Measurements from ENCODE around the gene ZNF775.
"Not testable (repeated sequence)": the region's sequence is repeated elsewhere in the genome, so short reads cannot be mapped to it uniquely, and the experiment has no call there.

The ZNF775 gene

DNA sequence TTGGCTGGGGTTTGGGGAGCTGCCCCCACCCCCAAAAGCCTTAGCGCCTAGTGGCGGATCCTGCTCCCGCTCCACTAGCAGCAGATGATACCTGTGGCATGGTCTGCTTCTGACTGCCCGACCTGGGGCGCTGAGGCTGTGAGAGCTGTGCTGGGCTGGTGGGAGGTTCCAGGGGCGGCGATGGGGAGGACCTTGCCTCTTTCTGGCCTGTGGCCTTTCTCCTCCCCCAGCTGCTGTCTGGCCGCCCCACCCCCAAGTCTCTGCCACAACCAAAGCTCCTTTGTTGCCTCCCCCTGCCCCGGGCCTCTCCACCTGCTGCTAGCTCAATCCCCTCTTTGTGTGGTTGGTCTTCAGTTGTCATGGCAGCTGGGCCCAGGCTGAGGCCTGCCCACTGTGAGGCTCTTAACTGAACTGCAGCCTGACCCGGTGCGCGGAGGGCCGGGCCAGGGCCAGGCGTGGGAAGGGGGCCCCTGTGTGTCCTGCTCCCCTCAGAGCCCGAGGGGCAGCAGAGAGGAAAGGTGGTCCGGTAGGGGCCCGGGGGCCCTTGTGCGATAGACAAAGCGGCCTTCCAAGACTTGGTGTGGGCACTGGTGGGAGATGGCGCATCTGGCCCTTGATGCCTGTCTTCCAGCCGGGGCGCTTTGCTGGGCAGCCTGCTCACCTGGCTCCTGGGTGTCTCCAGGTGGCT, 4.7 kb downstream of the ZNF775 start:
- DNase-seq = peak; percentile 59

DNA sequence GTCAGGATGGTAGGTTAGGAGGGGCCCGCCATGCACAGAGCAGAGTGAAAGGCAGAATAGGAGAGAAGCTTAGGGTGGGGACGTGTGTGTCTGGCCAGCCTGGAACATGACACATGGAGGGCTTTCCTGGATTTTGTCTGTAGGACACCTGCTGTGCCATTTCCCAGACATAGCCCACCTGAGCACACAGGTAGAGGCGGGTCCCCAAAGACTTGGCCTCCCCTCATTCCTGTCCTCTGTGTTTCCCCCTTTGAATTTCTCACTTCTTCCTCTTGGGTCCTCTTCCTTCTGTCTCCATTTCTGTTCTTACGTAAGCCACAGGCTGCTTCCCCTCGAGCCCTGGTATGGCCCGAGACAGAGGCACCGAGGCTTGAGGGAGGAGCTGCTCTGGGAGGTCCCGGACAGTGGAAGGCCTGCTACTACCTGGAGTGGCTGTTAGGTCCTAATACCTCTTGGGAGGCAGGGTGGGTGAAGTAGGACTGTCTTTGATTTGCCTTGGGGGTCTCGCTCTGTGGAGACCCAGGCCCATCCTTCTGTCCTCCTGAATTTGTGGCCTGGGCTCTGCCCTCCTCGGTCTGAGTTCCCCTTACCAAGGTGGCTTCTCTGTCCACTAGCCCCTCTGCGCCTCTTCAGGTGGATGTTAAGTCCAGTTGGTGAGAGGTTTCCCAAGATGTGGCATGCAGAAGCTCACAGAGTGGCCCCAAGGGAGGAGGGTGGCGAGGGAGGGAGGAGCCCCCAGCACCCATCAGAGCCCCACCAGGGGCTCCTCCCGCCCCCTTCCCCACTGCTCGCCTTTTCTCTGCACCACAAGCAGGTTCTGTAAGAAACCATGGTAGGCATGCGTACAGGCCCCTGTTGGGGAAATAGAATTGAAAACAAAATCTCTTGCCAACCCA, 5.5 kb downstream of the ZNF775 start:
- no peak for DNase-seq

DNA sequence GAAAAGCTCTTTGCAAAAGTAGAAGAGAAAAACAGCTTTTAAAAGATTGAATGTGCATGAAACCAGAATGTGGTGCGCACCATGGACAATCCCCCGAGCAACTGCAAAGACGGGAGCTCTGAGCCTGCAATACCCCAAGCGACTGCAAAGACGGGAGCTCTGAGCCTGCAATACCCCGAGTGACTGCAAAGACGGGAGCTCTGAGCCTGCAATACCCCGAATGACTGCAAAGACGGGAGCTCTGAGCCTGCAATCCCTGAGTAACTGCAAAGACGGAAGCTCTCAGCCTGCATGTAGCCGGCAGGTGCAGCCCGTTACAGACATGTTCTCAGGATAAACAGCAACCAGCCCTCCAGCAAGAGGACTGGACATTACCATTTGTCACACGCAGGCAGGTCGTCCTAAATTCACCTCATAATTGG, 6.2 kb downstream of the ZNF775 start:
- no peak for DNase-seq

DNA sequence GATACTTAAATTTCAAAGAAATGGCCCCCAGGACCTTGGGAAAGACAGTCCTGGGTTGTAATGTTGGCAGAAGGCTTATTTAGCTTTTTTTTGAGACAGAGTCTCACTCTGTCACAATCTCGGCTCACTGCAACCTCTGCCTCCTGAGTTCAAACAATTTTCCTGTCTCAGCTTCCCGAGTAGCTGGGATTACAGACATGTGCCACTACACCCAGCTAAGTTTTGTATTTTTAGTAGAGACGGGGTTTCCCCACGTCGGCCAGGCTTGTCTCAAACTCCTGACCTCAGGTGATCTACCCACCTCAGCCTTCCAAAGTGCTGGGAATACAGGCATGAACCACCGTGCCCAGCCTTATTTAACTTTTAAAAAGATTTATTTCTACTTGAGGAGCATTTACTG, 6.8 kb downstream of the ZNF775 start:
- not testable (repeated sequence) for DNase-seq

DNA sequence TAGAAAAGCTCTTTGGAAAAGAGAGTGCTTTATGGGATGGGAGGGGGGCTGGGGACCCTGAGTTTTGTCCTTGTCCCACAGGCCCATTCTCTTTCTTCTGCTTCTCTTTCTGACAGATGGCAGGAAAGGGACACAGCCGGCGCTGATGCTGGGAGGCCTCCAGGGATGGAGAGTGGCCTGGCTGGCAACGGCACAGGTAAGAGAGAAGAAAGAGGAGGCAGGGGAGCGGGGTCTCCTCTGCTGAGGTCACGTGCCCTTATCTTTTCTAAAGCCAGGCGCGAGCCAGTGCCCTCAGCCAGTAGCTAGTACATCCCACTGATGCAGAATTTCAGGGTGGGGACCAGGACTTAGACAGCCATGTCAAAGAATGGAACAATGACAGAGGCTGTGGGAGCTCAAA, 9.2 kb downstream of the ZNF775 start:
- DNase-seq = no peak

DNA sequence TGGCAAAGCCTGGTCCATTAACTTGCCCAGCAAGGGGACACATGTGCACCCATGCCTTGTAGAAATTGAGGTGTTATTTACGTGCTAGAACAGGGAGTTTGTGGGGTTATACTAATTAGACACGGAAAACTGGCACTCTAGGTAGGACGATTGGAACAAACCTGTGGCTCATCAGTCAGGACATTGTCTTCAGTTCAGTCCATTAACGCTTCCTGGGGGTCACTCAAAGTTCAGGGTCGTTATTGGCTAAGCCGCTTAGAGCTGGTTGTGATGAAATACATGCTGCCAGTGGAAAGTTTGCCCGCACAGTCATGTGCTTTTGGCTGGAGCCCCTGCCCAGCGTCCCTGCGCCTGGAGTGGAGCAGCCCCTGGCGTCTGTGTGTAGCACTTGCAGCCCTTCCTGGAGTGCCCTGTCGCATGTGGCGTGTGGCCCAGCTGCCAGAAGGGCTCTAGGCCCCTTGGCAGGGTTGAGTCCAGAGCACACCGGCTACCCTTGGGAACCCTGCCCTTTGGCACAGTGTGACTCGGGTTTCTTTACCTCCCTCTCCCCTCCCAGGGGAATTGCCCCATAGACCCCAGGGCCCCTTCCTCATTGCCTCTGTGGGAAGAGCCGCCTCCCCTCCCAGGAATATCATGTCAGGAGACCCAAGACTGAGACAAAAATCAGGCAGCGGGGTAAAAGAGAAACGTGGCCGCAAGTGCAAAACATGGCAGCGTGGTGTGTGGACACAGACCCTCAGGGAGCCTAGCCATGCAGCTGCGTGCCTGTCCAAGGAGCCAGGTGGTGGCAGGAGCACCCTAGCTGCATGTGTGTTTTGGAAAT, 9.8 kb downstream of the ZNF775 start:
- DNase-seq = no peak

DNA sequence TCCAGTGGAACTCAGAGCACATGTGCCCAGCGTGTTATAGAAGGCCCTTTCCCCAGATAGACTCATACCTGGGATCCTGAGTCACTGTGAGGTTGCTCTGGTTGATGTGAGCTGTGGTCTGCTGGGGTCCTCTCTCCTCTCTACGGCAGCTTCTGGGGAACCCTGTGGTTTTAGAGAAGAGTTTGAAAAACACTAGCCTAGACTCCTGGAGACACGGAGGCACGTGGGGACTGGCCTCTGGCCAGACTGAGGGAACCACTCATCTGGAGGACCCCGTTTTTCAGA, 10.3 kb downstream of the ZNF775 start:
- no peak for DNase-seq

DNA sequence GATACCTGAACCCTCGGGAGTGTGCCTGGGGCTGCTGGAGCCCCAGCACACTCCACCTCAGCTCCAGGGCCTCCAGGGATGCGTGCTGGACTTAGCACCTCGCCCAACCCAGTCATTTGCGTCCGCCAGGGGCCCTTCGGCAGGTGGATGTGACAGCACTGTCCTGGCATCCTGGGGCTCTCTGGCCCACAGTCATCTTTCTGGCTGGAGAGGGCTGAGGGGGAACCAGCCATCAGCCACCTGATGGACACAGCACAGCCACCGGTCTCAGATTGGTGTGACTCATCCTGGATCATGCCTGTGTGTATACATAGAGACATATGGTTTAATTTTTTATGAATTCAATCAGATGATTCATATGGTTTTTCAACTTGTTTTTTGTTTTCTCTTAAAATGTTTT, 11.1 kb downstream of the ZNF775 start:
- no peak for DNase-seq

DNA sequence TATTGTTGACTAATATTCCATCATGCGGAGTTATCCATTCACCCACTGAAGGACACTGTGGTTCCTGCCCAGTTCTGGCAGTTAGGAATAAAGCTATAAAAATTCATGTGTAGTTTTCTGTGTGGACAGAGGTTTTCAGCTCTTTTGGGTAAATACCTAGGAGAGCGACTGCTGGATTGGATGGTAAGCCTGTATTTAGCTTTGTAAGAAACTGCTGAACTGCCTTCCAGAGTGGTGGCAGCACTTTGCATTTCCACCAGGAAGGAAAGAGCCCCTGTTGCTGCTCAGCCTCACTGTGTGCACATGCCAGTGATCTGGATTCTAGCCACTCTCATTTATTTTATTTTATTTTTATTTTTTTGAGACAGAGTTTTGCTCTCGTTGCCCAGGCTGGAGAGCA, 14.2 kb downstream of the ZNF775 start:
- DNase-seq = no peak

DNA sequence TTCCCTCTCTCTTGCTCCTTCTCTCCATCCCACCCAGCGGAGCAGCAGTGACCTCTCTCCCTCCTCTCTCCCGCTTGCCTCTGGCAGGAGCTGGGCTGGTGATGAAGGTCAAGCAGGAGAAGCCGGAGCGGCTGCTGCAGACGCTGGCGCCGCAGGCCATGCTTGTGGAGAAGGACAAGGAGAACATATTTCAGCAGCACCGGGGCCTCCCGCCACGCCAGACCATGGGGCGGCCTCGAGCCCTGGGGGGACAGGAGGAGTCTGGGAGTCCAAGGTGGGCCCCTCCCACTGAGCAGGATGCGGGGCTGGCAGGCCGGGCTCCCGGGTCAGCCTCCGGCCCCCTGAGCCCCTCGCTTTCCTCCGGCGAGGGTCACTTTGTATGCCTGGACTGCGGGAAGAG, 17.3 kb downstream of the ZNF775 start:
- no peak for DNase-seq

DNA sequence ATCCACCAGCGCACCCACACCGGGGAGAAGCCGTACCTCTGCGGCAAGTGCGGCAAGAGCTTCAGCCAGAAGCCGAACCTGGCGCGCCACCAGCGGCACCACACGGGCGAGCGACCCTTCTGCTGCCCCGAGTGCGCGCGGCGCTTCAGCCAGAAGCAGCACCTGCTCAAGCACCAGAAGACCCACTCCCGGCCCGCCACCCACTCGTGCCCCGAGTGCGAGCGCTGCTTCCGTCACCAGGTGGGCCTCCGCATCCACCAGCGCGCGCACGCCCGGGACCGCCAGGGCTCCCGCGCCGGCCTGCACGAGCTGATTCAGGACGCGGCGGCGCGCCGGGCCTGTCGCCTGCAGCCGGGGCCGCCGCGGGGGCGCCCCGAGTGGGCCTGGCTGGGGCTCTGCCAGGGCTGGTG, 17.7 kb downstream of the ZNF775 start:
- DNase-seq = no peak

DNA sequence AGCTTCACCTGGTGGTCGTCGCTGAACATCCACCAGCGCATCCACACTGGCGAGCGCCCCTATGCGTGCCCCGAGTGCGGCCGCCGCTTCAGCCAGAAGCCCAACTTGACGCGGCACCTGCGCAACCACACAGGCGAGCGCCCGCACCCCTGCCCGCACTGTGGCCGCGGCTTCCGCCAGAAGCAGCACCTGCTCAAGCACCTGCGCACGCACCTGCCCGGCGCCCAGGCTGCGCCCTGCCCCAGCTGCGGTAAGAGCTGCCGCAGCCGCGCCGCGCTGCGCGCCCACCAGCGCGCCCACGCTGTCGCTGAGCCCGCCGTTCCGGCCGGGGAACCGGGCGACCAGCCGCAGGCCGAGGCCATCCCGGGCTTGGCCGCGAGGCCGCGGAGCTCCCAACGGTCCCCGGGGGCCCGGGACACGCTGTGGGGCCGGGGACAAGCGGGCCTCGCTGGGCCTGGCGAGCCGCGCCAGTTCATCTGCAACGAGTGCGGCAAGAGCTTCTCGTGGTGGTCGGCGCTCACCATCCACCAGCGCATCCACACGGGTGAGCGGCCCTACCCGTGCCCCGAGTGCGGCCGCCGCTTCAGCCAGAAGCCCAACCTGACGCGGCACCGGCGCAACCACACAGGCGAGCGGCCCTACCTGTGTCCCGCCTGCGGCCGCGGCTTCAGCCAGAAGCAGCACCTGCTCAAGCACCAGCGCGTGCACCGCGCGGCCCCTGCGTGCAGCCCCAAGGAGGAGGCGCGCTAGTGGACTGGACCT, 18.4 kb downstream of the ZNF775 start:
- no peak for DNase-seq

DNA sequence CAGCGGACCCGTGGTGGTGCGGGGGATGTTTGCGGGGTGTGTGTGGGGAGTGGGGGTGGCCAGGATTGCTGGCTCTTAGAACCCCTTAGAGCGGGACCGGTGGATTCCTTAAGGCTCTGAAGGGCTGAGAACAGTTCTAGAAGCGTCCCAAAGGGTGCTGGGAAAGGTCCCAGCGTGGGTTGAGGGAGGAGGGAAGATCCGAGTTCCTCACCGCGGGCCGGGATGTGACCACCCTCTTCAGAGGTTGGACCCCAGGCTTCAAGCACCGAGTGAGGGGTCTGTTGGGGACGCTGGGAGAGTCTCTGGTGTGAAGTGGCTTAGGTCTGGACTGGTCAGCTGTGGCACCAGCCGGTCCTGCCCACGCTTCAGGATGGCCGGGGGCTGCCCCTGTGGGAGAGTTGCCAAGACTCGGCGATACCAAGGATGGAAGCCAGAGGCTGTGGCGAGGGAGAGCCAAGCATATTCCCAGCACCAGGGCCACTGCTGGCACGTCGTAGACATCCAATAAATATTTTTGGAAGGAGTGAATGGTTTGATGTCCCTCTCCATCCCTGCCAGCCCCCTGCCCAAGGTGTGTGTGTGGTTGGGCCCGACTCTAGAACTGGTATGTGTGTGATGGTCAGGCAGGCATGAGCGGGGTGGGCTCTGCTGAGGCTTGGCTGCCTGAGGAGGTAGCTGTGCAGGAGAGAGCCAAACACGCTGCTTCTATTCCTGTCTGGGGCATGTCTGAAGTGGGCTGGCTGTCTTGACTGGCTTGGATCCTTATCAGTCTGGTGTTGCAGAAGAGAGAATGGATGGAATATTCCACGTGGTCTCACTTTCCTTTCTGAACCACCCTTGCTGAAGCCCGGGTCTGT, 19.2 kb downstream of the ZNF775 start:
- DNase-seq = no peak

DNA sequence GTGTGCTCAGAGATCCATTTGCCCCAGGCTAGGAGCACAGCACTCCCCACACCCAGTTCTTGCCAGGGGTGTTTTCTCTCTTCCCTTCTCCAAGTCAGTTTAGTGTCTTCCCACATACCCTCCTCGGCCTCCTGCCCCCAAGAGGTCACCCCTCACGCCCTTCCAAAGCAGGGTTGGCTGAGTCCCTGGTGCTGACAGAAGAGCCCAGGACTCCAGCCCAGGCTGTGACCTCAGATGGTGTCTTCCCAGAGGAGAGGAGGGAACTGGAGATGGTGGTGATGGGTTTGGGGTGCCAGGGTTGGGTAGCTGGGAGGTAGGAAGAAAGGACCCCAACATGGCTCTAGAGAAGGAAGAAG, 19.8 kb downstream of the ZNF775 start:
- no peak for DNase-seq

DNA sequence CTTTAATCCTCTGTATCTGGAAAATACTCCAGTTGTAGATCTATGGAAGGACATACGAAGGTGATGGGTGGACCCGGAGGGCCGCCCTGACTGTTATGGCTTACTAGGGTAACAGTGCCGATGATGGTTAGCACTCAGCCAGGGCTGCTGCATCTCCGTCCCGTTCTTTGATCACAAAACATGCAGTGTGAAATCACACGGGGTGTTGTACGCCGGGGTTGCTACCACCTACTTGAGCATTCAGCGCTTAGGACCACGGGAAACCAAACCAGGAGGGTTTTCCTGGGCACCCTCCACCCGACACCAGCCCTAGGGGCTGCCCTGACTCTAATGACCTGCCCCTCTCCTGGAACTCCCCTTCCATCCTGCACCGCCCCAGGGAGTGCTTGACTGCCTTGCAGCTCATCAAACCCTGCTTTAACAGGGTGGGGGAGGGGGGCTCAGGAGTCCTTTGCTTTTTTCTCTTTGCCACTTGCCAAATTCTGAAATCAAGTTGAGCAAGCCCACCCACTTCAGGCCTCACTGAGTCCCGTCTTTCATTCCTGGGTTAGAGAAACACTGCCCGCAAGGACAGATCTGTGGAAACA, 20.4 kb downstream of the ZNF775 start:
- DNase-seq = no peak

DNA sequence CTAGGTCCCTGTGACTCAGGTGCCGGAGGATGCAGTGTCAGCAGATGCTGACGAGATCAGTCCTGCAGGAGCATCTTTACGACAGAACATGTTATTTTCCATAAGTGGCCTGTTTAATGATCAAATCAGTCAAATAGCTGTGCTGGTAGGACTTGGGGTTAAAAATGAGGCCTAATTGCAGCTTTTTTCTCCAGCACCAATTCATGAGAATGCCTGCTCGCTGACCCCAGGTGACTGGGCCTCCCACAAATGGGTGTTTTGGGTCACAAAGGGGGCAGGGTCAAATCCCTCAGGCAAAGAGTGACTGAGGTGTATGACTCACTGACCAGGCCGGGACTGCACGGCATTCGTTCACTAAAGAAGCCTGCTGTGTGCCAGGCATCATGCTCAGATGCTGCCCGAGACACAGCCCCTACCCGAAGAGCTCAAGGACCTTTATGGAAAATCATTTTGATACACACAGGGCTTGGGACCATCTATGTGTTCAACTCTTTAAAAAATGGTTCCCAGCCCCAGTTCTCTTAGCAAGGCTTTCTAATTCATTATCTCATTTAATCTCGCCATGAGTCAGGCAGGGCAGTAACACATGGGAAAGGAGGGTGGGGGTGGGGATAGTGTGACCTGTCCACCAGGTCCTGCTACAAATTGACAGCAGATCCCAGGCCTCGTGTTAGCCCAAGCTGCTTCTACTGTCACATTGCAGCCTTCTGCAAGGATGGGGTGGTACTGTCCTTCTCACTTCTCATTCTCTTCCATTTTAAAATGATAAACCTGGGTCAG, 21.1 kb downstream of the ZNF775 start:
- DNase-seq = no peak

DNA sequence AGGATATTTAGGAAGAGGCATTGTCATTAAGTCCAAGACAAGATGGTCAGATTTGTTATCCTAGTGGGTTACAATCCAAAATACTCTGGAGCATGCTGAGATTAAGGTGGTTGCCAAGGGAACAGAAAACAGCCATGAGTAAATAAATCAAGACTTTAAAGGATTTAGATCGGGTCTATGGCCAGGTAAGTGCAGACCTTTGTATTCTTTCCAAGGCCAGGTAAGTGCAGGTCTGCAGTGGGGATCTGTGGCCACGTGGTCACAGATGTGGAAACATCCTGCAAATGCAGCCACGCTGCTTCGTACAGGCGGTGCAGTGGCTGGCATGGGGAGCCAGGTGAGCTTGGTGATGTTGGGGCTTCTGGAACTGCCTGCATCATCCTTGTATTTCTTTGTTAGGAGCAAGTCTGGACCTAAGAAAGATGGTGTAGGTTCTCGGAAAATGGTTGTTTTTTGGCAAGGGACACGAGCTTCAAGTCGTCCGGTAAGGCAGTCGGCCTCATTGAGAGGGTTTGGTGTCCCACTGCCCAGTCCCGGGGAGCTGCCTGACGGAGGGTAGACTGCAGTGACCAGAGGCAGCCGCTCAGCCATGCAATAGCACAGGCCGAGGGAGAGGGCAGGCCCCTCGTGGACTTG, 21.8 kb downstream of the ZNF775 start:
- DNase-seq = no peak

DNA sequence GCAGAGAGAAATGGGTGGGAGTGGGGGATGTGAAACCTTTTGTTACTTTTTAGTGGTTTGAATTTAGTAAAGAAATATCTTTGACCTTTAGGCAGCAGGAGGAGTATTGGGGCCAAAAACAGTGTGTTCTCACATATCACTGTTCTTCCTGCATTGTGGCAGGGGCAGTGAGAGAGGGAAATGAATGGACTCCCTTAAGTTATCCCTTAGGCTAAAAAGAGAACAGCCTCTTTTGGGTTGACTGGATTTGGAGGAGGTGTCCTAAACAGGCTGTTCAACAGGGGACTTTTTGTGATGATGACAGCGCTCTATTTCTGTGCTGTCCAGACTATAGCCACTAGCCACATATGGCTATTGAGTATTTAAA, 22.3 kb downstream of the ZNF775 start:
- no peak for DNase-seq

DNA sequence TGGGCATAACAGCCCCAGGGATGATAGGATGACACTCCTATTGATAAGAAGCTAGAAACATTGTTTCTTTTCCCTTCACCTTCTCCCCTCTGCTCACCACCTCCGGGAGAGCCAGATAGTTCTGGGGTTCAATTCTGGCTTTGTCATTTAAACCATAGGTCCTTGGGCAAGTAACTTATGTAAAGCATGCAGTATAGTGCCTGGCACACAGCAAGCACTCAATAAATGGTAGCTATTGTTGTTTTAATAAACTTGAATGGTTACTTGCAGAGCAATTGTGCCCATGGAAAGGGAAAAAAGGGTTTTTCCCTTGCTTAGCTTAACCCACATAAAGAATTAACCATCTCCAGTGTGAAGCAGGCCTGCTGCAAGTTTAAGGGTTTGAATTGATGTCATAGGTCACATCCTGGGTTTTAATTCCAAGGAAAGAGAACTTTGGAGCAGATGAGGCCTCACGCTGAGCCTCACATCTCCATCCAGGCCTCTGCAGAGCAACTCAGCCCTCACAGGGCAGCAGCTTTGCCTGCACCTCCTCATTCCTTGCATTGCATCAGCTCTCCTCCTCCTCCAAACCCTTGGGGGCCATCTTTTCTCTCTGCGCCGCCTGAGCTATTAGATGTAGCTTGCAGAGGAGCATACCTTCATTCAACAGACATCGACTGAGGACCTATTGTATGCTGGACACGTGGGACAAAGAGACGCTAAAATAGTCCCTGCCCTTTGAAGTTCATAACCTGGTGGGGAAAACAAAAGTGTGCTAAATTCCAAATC, 22.9 kb downstream of the ZNF775 start:
- no peak for DNase-seq

All from NCI-H1092 treated with DMSO at 0.1 percent for 48 hours (cell line).